ENCODE data around the gene SAMD11.

GRCh38 chr1:952201-952600 is 28.5 kb downstream of the SAMD11 start:
- TF ChIP-seq EP300 (IDR thresholded peaks at IDR 0.05; ENCODE audit: borderline replicate concordance in 1 of 2, control insufficient read depth in 1 of 2, low read depth in 2 of 2, low read length in 2 of 2) (no peak), SRF (IDR thresholded peaks at IDR 0.05; ENCODE audit: low read depth in 2 of 2, low read length in 2 of 2) (no peak)
